GM21526 (cell line): ENCODE data around the gene CNKSR3.

Experiments used
- ATAC-seq: cut with Tn5 transposase; IDR thresholded peaks from one replicate; pipeline ENCODE4 v1.9.1; 2021; ENCODE audit warnings: moderate library complexity; ENCODE audit not compliant: unreplicated experiment, low FRiP score

CNKSR3 gene

GRCh38 chr6:154504865-154505449 lies 5.5 kb downstream of the CNKSR3 start:
- ATAC-seq, result no peak

- no peak for ATAC-seq
Measured at GRCh38 chr6:154504102-154504501, 6.4 kb downstream of the CNKSR3 start.

GRCh38 chr6:154503658-154504057 lies 6.8 kb downstream of the CNKSR3 start:
- no peak for ATAC-seq

- ATAC-seq, result no peak
Measured at GRCh38 chr6:154502553-154502952, 7.9 kb downstream of the CNKSR3 start.

GRCh38 chr6:154501578-154501868 lies 9.0 kb downstream of the CNKSR3 start:
- no peak for ATAC-seq

GRCh38 chr6:154500769-154501577 lies 9.5 kb downstream of the CNKSR3 start:
- ATAC-seq, result no peak

- ATAC-seq, result no peak
Measured at GRCh38 chr6:154499855-154500589, 10.5 kb downstream of the CNKSR3 start.

- no peak for ATAC-seq
Measured at GRCh38 chr6:154498340-154498934, 12.0 kb downstream of the CNKSR3 start.

- no peak for ATAC-seq
Measured at GRCh38 chr6:154496793-154497517, 13.5 kb downstream of the CNKSR3 start.

- ATAC-seq, result no peak
Measured at GRCh38 chr6:154496186-154496585, 14.3 kb downstream of the CNKSR3 start.

- no peak for ATAC-seq
Measured at GRCh38 chr6:154494592-154495311, 15.7 kb downstream of the CNKSR3 start.

- ATAC-seq, result no peak
Measured at GRCh38 chr6:154491567-154492470, 18.7 kb downstream of the CNKSR3 start.

GRCh38 chr6:154489822-154490221 lies 20.7 kb downstream of the CNKSR3 start:
- ATAC-seq, result no peak

GRCh38 chr6:154488802-154489437 lies 21.6 kb downstream of the CNKSR3 start:
- ATAC-seq, result no peak

- ATAC-seq, result no peak
Measured at GRCh38 chr6:154488248-154488593, 22.3 kb downstream of the CNKSR3 start.

- no peak for ATAC-seq
Measured at GRCh38 chr6:154487367-154488247, 22.9 kb downstream of the CNKSR3 start.

- ATAC-seq, result no peak
Measured at GRCh38 chr6:154485815-154486214, 24.7 kb downstream of the CNKSR3 start.

- no peak for ATAC-seq
Measured at GRCh38 chr6:154484942-154485341, 25.5 kb downstream of the CNKSR3 start.
